ENCODE results near the gene BABAM2.

- no peak for TF ChIP-seq CTCF (IDR thresholded peaks at IDR 0.05 in 2 of 3, conservative IDR thresholded peaks at IDR 0.05 in 1 of 3; ENCODE audit: insufficient read depth in 2 of 3, low read depth in 1 of 3, low read length in 3 of 3)
- TF ChIP-seq CHCHD3 (CRISPR knock-in tag; IDR thresholded peaks at IDR 0.05): no peak
- TF ChIP-seq POLR2A (conservative IDR thresholded peaks at IDR 0.05): no peak
- TF ChIP-seq HDGF (IDR thresholded peaks at IDR 0.05): no peak
- no peak for TF ChIP-seq NFYB (IDR thresholded peaks at IDR 0.05; ENCODE audit: extremely low read depth, insufficient read length)
- TF ChIP-seq HNRNPLL (IDR thresholded peaks at IDR 0.05; ENCODE audit: low read depth, low read length, poor library complexity, severe bottlenecking): no peak
- TF ChIP-seq CLOCK (CRISPR knock-in tag; IDR thresholded peaks at IDR 0.05; ENCODE audit: borderline replicate concordance): no peak
- no peak for TF ChIP-seq ZSCAN32 (CRISPR knock-in tag; IDR thresholded peaks at IDR 0.05)
- TF ChIP-seq ZNF398 (CRISPR knock-in tag; IDR thresholded peaks at IDR 0.05): no peak
- TF ChIP-seq ZFPM2 (CRISPR knock-in tag; IDR thresholded peaks at IDR 0.05): no peak
- no peak for TF ChIP-seq SP1 (CRISPR knock-in tag; IDR thresholded peaks at IDR 0.05)
- TF ChIP-seq NFATC3 (IDR thresholded peaks at IDR 0.05): no peak
- no peak for TF ChIP-seq HSF4 (CRISPR knock-in tag; IDR thresholded peaks at IDR 0.05; ENCODE audit: borderline replicate concordance)
- TF ChIP-seq ATF6 (CRISPR knock-in tag; IDR thresholded peaks at IDR 0.05): no peak
These were observed 450.8 kb downstream of the BABAM2 start for GRCh38 chr2:28341208-28341891.
